A549 (cell line): ENCODE data around the gene RAPGEF6. TPM values are rescaled to one million over a fixed set of nuclear protein-coding genes. Genes with fewer than 3 reads are reported as not detected.

Experiments
- ATAC-seq, 2 experiments: fragments of 200-7000 bp in 1 of 2; fragments of >200 bp in 1 of 2; cut with Nextera tagmentation in 1 of 2; cut with Tn5 transposase in 1 of 2; 3 replicates each; pipeline versions ENCODE4 v1.8.0 to v1.9.1; 2018 to 2020; ENCODE audit warnings: mild to moderate bottlenecking in 1 of 2, moderate library complexity in 1 of 2
- CTCF ChIA-PET: fragments of 300-600 bp; sonication (Branson Sonifier 250); formaldehyde crosslinking; extraction: SDS; loops from one replicate; lab custom pipeline; 2021; ENCODE audit warnings: antibody characterized with exemption, inconsistent platforms; lab: Yijun Ruan, JAX
- POLR2A ChIA-PET: fragments of 350-600 bp; formaldehyde crosslinking; extraction: SDS; loops from one replicate; lab custom pipeline; 2021; ENCODE audit warnings: antibody characterized with exemption, inconsistent platforms; lab: Yijun Ruan, JAX
- DNase-seq, 2 experiments: peaks; one replicate each; pipeline versions ENCODE4 v3.0.0 to v3.0.0-alpha.2; 2011 to 2016; ENCODE audit warnings: low read depth in 1 of 2, low spot score in 1 of 2
- FAIRE-seq: peaks from 2 replicates; lab custom pipeline; 2011; peaks lifted over from hg19 to GRCh38; lab: Jason Lieb, UNC
- H3K27ac ChIP-seq, 2 experiments: fragments of >200 bp; sonication (Bioruptor Twin); formaldehyde crosslinking; 3 replicates each; pipeline ENCODE4 v1.5.1; 2016 to 2017
- H3K4me1 ChIP-seq: fragments of >200 bp; sonication (Bioruptor Twin); formaldehyde crosslinking; 3 replicates; pipeline ENCODE4 v1.6.1; 2016
- H3K4me2 ChIP-seq: fragments of >200 bp; sonication (Bioruptor Twin); formaldehyde crosslinking; 3 replicates; pipeline ENCODE4 v1.6.1; 2016
- H3K4me3 ChIP-seq: fragments of >200 bp; sonication (Bioruptor Twin); formaldehyde crosslinking; 3 replicates; pipeline ENCODE4 v1.5.1; 2016
- H3K9me3 ChIP-seq: fragments of >200 bp; sonication (Bioruptor Twin); formaldehyde crosslinking; 3 replicates; pipeline ENCODE4 v1.6.1; 2016
- CEBPB ChIP-seq, 2 experiments: fragments of >200 bp in 1 of 2; sonication (Bioruptor Twin) in 1 of 2; formaldehyde crosslinking in 1 of 2; IDR thresholded peaks; 2 replicates each; pipeline ENCODE4 v1.6.1; 2012 to 2016
- CHD4 ChIP-seq: fragments of 200-600 bp; sonication (generic); IDR thresholded peaks from 2 replicates; pipeline ENCODE4 v1.6.1; 2016; ENCODE audit warnings: antibody characterized with exemption, mild to moderate bottlenecking, borderline replicate concordance
- FOSB ChIP-seq: fragments of 250-450 bp; sonication (Bioruptor Pico); IDR thresholded peaks from 2 replicates; pipeline ENCODE4 v1.5.0; 2020; ENCODE audit warnings: mild to moderate bottlenecking, moderate library complexity
- FOSL2 ChIP-seq, 2 experiments: fragments of 450-650 bp in 1 of 2; fragments of >200 bp in 1 of 2; sonication (Bioruptor Twin) in 1 of 2; formaldehyde crosslinking; IDR thresholded peaks; 2 replicates each; pipeline versions ENCODE4 v1.5.0 to v1.6.1; 2016 to 2020; ENCODE audit warnings: mild to moderate bottlenecking in 1 of 2, moderate library complexity in 1 of 2
- JUNB ChIP-seq: fragments of >200 bp; sonication (Bioruptor Twin); formaldehyde crosslinking; IDR thresholded peaks from 2 replicates; pipeline ENCODE4 v1.6.1; 2016
- MAZ ChIP-seq: fragments of 150-350 bp; IDR thresholded peaks from 2 replicates; pipeline ENCODE4 v1.6.1; 2014; ENCODE audit warnings: antibody characterized with exemption, low read depth, low read length, borderline replicate concordance
- NR3C1 ChIP-seq: fragments of >200 bp; sonication (Bioruptor Twin); formaldehyde crosslinking; IDR thresholded peaks from 3 replicates; pipeline ENCODE4 v1.6.1; 2017
- POLR2A ChIP-seq: IDR thresholded peaks from 2 replicates; pipeline ENCODE4 v1.6.1; 2012; ENCODE audit warnings: mild to moderate bottlenecking, low read length
- POLR2AphosphoS2 ChIP-seq: conservative IDR thresholded peaks from 2 replicates; pipeline ENCODE4 v1.6.1; 2012; ENCODE audit warnings: low read length, improper control_type of control experiment, inconsistent platforms
- RNF2 ChIP-seq: fragments of 200-600 bp; sonication (generic); IDR thresholded peaks from 2 replicates; pipeline ENCODE4 v1.6.1; 2016; ENCODE audit warnings: low read depth, mild to moderate bottlenecking, antibody characterized with exemption, moderate library complexity, borderline replicate concordance
- ZC3H11A ChIP-seq: fragments of 450-650 bp; IDR thresholded peaks from 2 replicates; pipeline ENCODE4 v1.6.1; 2014; ENCODE audit warnings: antibody characterized with exemption, mild to moderate bottlenecking
- ZFP36 ChIP-seq: fragments of 450-650 bp; IDR thresholded peaks from 2 replicates; pipeline ENCODE4 v1.6.1; 2014; ENCODE audit warnings: borderline replicate concordance; ENCODE audit not compliant: partially characterized antibody
- ZNF302 ChIP-seq: fragments of 250-450 bp; sonication (Bioruptor Pico); IDR thresholded peaks from 2 replicates; pipeline ENCODE4 v1.9.0; 2021; ENCODE audit warnings: inconsistent platforms, mild to moderate bottlenecking, moderate library complexity
- ZSCAN20 ChIP-seq: fragments of 250-450 bp; sonication (Bioruptor Pico); IDR thresholded peaks from 2 replicates; pipeline ENCODE4 v1.8.0; 2022; ENCODE audit warnings: mild to moderate bottlenecking, moderate library complexity
- WGBS: methylation state at CpG from one replicate; pipeline ENCODE4 v1.1.6; 2017; ENCODE audit errors: missing lambda C conversion rate; 5-methylcytosine and 5-hydroxymethylcytosine counted together
- polyA plus RNA-seq, 4 experiments: library from polyadenylated mRNA; depleted of rRNA in 3 of 4; stranded (reverse); fragments of >200 nt; fragmentation: RNase III in 1 of 4; extraction: RNeasy Plus Mini Kit Qiagen cat#74134 plus additional on column Dnase treatment in 1 of 4; gene quantifications; 2 replicates in 3 of 4; 3 replicates in 1 of 4; pipeline ENCODE4 v1.2.3, GENCODE V29; 2011 to 2017
- TF ChIP-seq, protein P1 (sequence below): fragments of 250-450 bp; sonication (Bioruptor Pico); IDR thresholded peaks from 2 replicates; pipeline ENCODE4 v1.5.0; 2020; ENCODE audit warnings: low read depth, mild to moderate bottlenecking, moderate library complexity
- TF ChIP-seq, protein P2 (sequence below): fragments of 250-450 bp; sonication (Bioruptor Pico); IDR thresholded peaks from 2 replicates; pipeline ENCODE4 v1.5.0; 2021; ENCODE audit warnings: mild to moderate bottlenecking, moderate library complexity, borderline replicate concordance
- TF ChIP-seq, protein P3 (sequence below): fragments of 200-600 bp; sonication (generic); IDR thresholded peaks from 2 replicates; pipeline ENCODE4 v1.6.1; 2016; ENCODE audit warnings: antibody characterized with exemption, mild to moderate bottlenecking, moderate library complexity
- TF ChIP-seq, protein P4 (sequence below): fragments of 450-650 bp; IDR thresholded peaks from 2 replicates; pipeline ENCODE4 v1.6.1; 2014; ENCODE audit warnings: antibody characterized with exemption
- TF ChIP-seq, protein P5 (sequence below): IDR thresholded peaks from 2 replicates; pipeline ENCODE4 v1.6.1; 2012

Gene RAPGEF6
- polyA plus RNA-seq, 2 of the 4 experiments (the other 2 are of a cell fraction), result 5.9 to 15.2 TPM

DNA sequence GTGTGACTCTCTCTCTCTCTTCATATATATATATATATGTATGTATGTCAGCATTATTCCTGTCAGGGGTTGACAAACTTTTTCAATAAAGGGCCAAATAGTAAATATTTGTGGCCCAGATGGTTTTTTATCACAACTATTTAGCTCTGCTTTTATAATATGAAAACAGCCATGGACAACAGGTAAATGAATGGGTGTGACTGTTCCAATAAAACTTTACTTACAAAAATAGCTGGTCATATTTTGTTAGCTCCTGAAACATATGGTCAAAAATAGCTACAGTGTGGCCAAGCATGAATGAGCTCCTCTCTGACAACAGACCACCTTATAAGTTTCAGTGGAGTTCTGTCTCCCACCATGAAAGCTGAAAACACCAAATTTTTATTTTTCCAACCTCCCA is 21.6 kb downstream of the RAPGEF6 start:
- FAIRE-seq (no peak), DNase-seq (no peak), ATAC-seq (no peak)
- Histone ChIP-seq H3K9me3 (no peaks in the 10 kb centered on the region), H3K4me1 (peaks cover 17% of the 10 kb centered on the region), H3K4me3 (no peak overlapping the region), H3K4me2 (no peak overlapping the region), H3K27ac (no peak overlapping the region)
- POLR2A ChIA-PET, result no interaction called here
- CTCF ChIA-PET, result interaction anchor here (1.1 to 2.1 kb wide), 2 partner anchors 24 to 394 kb away, joined by 3 to 10 read pairs; no protein-coding TSS in a partner anchor
- TF ChIP-seq, protein P1, sequence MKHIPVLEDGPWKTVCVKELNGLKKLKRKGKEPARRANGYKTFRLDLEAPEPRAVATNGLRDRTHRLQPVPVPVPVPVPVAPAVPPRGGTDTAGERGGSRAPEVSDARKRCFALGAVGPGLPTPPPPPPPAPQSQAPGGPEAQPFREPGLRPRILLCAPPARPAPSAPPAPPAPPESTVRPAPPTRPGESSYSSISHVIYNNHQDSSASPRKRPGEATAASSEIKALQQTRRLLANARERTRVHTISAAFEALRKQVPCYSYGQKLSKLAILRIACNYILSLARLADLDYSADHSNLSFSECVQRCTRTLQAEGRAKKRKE (CRISPR knock-in tag), result no peak
- TF ChIP-seq ZC3H11A, result no peak
- no peak for TF ChIP-seq ZFP36
- no peak for TF ChIP-seq MAZ
- no peak for TF ChIP-seq FOSL2 (IDR thresholded peaks at IDR 0.05)
- TF ChIP-seq FOSL2 (CRISPR knock-in tag; IDR thresholded peaks at IDR 0.05), result no peak
- no peak for TF ChIP-seq JUNB
- TF ChIP-seq NR3C1, result no peak
- TF ChIP-seq, protein P2, sequence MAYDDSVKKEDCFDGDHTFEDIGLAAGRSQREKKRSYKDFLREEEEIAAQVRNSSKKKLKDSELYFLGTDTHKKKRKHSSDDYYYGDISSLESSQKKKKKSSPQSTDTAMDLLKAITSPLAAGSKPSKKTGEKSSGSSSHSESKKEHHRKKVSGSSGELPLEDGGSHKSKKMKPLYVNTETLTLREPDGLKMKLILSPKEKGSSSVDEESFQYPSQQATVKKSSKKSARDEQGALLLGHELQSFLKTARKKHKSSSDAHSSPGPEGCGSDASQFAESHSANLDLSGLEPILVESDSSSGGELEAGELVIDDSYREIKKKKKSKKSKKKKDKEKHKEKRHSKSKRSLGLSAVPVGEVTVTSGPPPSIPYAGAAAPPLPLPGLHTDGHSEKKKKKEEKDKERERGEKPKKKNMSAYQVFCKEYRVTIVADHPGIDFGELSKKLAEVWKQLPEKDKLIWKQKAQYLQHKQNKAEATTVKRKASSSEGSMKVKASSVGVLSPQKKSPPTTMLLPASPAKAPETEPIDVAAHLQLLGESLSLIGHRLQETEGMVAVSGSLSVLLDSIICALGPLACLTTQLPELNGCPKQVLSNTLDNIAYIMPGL, result no peak
- TF ChIP-seq, protein P3, sequence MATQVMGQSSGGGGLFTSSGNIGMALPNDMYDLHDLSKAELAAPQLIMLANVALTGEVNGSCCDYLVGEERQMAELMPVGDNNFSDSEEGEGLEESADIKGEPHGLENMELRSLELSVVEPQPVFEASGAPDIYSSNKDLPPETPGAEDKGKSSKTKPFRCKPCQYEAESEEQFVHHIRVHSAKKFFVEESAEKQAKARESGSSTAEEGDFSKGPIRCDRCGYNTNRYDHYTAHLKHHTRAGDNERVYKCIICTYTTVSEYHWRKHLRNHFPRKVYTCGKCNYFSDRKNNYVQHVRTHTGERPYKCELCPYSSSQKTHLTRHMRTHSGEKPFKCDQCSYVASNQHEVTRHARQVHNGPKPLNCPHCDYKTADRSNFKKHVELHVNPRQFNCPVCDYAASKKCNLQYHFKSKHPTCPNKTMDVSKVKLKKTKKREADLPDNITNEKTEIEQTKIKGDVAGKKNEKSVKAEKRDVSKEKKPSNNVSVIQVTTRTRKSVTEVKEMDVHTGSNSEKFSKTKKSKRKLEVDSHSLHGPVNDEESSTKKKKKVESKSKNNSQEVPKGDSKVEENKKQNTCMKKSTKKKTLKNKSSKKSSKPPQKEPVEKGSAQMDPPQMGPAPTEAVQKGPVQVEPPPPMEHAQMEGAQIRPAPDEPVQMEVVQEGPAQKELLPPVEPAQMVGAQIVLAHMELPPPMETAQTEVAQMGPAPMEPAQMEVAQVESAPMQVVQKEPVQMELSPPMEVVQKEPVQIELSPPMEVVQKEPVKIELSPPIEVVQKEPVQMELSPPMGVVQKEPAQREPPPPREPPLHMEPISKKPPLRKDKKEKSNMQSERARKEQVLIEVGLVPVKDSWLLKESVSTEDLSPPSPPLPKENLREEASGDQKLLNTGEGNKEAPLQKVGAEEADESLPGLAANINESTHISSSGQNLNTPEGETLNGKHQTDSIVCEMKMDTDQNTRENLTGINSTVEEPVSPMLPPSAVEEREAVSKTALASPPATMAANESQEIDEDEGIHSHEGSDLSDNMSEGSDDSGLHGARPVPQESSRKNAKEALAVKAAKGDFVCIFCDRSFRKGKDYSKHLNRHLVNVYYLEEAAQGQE, result no peak
- no peak for TF ChIP-seq RNF2
- no peak for TF ChIP-seq POLR2A

DNA sequence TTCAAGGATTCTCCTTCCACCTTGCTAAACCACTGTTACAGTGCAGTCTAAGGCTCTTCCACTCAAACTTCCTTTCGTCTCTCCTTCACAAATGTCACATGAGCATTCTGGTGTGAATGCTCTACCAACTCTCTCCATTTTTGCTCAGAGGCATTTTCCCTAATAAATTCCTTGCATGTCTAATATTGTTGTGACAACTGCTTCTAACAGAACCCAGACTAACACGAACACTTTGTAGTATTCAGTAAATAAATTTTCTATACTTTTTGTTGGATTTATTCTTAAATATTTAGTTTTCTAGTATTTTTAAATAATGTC is 24.0 kb downstream of the RAPGEF6 start:
- no peak overlapping the region for H3K4me3 ChIP-seq
- no peaks in the 10 kb centered on the region for H3K9me3 ChIP-seq
- CTCF ChIA-PET, result interaction anchor here (4.1 kb wide), 1 partner anchor 22 kb away, joined by 17 read pairs; no protein-coding TSS in a partner anchor
- no peak for FAIRE-seq
- H3K4me1 ChIP-seq, result peaks cover 21% of the 10 kb centered on the region; the same call in 2 of the 3 replicates
- 92% methylated on average over 2 of the region's 2 CpGs for WGBS
- POLR2A ChIA-PET, result no interaction called here
- H3K27ac ChIP-seq, result no peak overlapping the region
- TF ChIP-seq ZNF302 (CRISPR knock-in tag) (no peak), FOSB (CRISPR knock-in tag) (no peak), CEBPB (IDR thresholded peaks at IDR 0.05) (no peak), ZSCAN20 (CRISPR knock-in tag) (no peak), CHD4 (no peak), POLR2AphosphoS2 (no peak)
- TF ChIP-seq, protein P4, sequence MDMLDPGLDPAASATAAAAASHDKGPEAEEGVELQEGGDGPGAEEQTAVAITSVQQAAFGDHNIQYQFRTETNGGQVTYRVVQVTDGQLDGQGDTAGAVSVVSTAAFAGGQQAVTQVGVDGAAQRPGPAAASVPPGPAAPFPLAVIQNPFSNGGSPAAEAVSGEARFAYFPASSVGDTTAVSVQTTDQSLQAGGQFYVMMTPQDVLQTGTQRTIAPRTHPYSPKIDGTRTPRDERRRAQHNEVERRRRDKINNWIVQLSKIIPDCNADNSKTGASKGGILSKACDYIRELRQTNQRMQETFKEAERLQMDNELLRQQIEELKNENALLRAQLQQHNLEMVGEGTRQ, result no peak
- TF ChIP-seq, protein P5, sequence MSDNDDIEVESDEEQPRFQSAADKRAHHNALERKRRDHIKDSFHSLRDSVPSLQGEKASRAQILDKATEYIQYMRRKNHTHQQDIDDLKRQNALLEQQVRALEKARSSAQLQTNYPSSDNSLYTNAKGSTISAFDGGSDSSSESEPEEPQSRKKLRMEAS, result no peak
- TF ChIP-seq, all 56 proteins: peak for 0
- DNase-seq, result no peak
- no peak for ATAC-seq
- H3K4me2 ChIP-seq, result peak overlapping the region; percentile 30
